H1 (cell line): Measurements from ENCODE around the gene EPB41L4A. TPM values are rescaled to one million over a fixed set of nuclear protein-coding genes. Genes with fewer than 3 reads are reported as not detected.

ENCODE experiments used
- BACH1 ChIP-seq: IDR thresholded peaks from 2 replicates; pipeline ENCODE4 v1.6.1; 2012; ENCODE audit warnings: low read length, improper control_type of control experiment
- GABPA ChIP-seq: IDR thresholded peaks from 2 replicates; pipeline ENCODE4 v1.6.1; 2011; ENCODE audit warnings: mild to moderate bottlenecking, low read length, moderate library complexity, borderline replicate concordance; ENCODE audit not compliant: insufficient read depth
- MAFK ChIP-seq: IDR thresholded peaks from 2 replicates; pipeline ENCODE4 v1.6.1; 2012; ENCODE audit warnings: low read depth, mild to moderate bottlenecking, improper control_type of control experiment, low read length
- POLR2AphosphoS5 ChIP-seq: IDR thresholded peaks from 2 replicates; pipeline ENCODE4 v1.6.1; 2011; ENCODE audit warnings: low read depth, low read length
- RBBP5 ChIP-seq: IDR thresholded peaks from 2 replicates; pipeline ENCODE4 v1.7.1; 2012; ENCODE audit warnings: low read depth, mild to moderate bottlenecking, inconsistent platforms, low read length, moderate library complexity, borderline replicate concordance
- RXRA ChIP-seq: IDR thresholded peaks from 2 replicates; pipeline ENCODE4 v1.6.1; 2011; ENCODE audit warnings: low read depth, mild to moderate bottlenecking, low read length, moderate library complexity; ENCODE audit not compliant: insufficient read depth
- TAF7 ChIP-seq: optimal IDR thresholded peaks from 2 replicates; pipeline ENCODE3; 2011; ENCODE audit warnings: low read depth, mild to moderate bottlenecking, inconsistent platforms, low read length, moderate library complexity, borderline replicate concordance
- TCF12 ChIP-seq: IDR thresholded peaks from 2 replicates; pipeline ENCODE4 v1.6.1; 2011; ENCODE audit warnings: low read depth, mild to moderate bottlenecking, low read length
- polyA plus RNA-seq, 7 experiments: library from polyadenylated mRNA; depleted of rRNA in 3 of 7; stranded (reverse) in 5 of 7; unstranded in 2 of 7; fragments of >200 nt in 5 of 7; fragments of 200-250 nt in 2 of 7; gene quantifications; 1 replicate in 5 of 7; 2 replicates in 1 of 7; 4 replicates in 1 of 7; pipeline versions ENCODE4 v1.2.1 to v1.2.3, GENCODE V29; 2011 to 2013; ENCODE audit warnings: missing spikeins in 2 of 7, mixed read lengths in 2 of 7
- total RNA-seq: library from RNA; stranded (reverse); fragmentation: NEBNext Ultra II Directional; extraction: Animal tissue kit (Norgen Biotek cat#: 25700); gene quantifications from 2 replicates; pipeline ENCODE4 v1.2.1, GENCODE V29; 2021

EPB41L4A gene
- total and polyA plus RNA-seq, 2 of the 8 experiments (the other 6 are each of a cell fraction or from before 2014, with no cell fraction given): 1.6 to 4.6 TPM

GRCh38 chr5:112348387-112348786 is 70.7 kb downstream of the EPB41L4A start (continued):
- no peak for TF ChIP-seq BACH1
- TF ChIP-seq POLR2AphosphoS5: no peak
- peak; percentile 29; the same call in 1 of the 2 replicates for TF ChIP-seq MAFK
- TF ChIP-seq TAF7: no peak
- no peak for TF ChIP-seq RBBP5
- no peak for TF ChIP-seq RXRA
- no peak for TF ChIP-seq GABPA
- TF ChIP-seq TCF12: 0 out of 2 replicates have a peak, but pooled peaks have one; percentile 29
